ENCODE results near the gene MAPK6.
"Not testable (repeated sequence)": the region's sequence is repeated elsewhere in the genome, so short reads cannot be mapped to it uniquely, and the experiment has no call there.

The MAPK6 gene

GRCh38 chr15:52011711-52012144 lies 7.3 kb upstream of the MAPK6 start:
- no peak for DNase-seq

- no peak for DNase-seq
Observed at GRCh38 chr15:52012210-52012609, 6.8 kb upstream of the MAPK6 start.

GRCh38 chr15:52013151-52013791 lies 5.7 kb upstream of the MAPK6 start:
- DNase-seq = peak in 1 of 2 donors; percentile 51

- DNase-seq = no peak
Observed at GRCh38 chr15:52014616-52015015, 4.4 kb upstream of the MAPK6 start.

GRCh38 chr15:52016316-52016715 lies 2.7 kb upstream of the MAPK6 start:
- no peak for DNase-seq

GRCh38 chr15:52018244-52018643 lies 775 bp upstream of the MAPK6 start:
- no peak for DNase-seq

GRCh38 chr15:52019394-52020220 lies 588 bp downstream of the MAPK6 start:
- DNase-seq = peak; percentile 43 to 78

GRCh38 chr15:52020221-52021085 lies 1.4 kb downstream of the MAPK6 start:
- DNase-seq = no peak

GRCh38 chr15:52021128-52021671 lies 2.2 kb downstream of the MAPK6 start:
- peak in 1 of 2 donors; percentile 86 for DNase-seq

- DNase-seq = no peak
Observed at GRCh38 chr15:52021892-52022540, 3.0 kb downstream of the MAPK6 start.

GRCh38 chr15:52023169-52023922 lies 4.3 kb downstream of the MAPK6 start:
- no peak for DNase-seq

- DNase-seq = no peak
Observed at GRCh38 chr15:52028431-52029093, 9.5 kb downstream of the MAPK6 start.

- DNase-seq = no peak
Observed at GRCh38 chr15:52030010-52030409, 11.0 kb downstream of the MAPK6 start.

- DNase-seq = no peak
Observed at GRCh38 chr15:52031556-52031955, 12.5 kb downstream of the MAPK6 start.

GRCh38 chr15:52037889-52038505 lies 19.0 kb downstream of the MAPK6 start:
- no peak for DNase-seq

GRCh38 chr15:52039925-52040781 lies 21.1 kb downstream of the MAPK6 start:
- peak in 1 of 2 donors; percentile 36 for DNase-seq

- no peak for DNase-seq
Observed at GRCh38 chr15:52042051-52042851, 23.2 kb downstream of the MAPK6 start.

- not testable (repeated sequence) for DNase-seq
Observed at GRCh38 chr15:52045795-52046298, 26.8 kb downstream of the MAPK6 start.

Data from bone marrow (tissue), 2 donors.